PC-9 (cell line): ENCODE results near the gene ATIC.

Experiments
- CTCF ChIP-seq: fragments of 200-600 bp; sonication (generic); conservative IDR thresholded peaks from 2 replicates; pipeline ENCODE4 v1.6.1; 2017; ENCODE audit warnings: mixed run types, antibody characterized with exemption, mild to moderate bottlenecking, moderate library complexity
- EZH2 ChIP-seq: fragments of 200-600 bp; sonication (generic); IDR thresholded peaks from 2 replicates; pipeline ENCODE4 v1.8.0; 2017; ENCODE audit warnings: antibody characterized with exemption, low read depth

- no peak for TF ChIP-seq EZH2
- TF ChIP-seq CTCF: no peak
Measured at GRCh38 chr2:215363461-215364156, 51.8 kb downstream of the ATIC start.
